NCI-H82 (cell line): ENCODE results near the gene PBX1.

Source experiments
- DNase-seq: peaks from one replicate; lab custom pipeline; 2025; lab: John Stamatoyannopoulos, UW

The PBX1 gene

GRCh38 chr1:164779376-164779775 lies 220.4 kb downstream of the PBX1 start:
- no peak for DNase-seq

DNA sequence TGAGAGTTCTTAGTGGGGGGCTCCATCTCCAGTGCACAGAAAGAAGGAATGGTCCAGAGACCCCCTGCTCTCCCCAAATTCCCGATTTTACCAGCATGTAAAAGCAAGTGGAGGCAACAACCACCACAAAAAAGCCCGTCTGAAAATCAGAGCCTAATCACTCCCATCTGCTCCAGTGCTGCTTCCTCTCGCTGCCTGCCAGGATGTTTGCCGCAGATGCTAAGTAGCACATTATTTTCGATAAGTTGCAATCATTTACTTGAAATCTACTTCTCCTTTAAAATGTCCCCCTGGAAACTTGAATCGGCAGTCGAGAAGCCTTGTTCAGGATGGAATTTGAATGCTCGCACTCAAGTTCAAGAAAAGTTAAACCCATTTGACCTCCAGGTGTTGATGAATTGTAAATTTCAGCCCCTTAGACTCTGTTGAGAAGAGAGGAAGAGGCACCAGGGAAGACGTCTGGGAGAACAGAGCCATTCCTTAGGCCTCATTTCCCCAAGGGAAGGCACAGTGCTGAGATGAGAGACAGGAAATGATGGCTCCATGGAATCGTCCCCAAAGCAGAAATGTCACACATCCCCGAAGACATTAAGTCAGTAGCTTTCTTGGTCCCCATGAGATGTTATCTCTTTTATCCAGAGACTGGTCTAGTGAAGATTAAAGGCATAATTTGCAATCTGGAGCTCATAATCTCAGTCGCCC lies 221.3 kb downstream of the PBX1 start:
- no peak for DNase-seq

GRCh38 chr1:164780863-164781262 lies 221.9 kb downstream of the PBX1 start:
- no peak for DNase-seq

DNA sequence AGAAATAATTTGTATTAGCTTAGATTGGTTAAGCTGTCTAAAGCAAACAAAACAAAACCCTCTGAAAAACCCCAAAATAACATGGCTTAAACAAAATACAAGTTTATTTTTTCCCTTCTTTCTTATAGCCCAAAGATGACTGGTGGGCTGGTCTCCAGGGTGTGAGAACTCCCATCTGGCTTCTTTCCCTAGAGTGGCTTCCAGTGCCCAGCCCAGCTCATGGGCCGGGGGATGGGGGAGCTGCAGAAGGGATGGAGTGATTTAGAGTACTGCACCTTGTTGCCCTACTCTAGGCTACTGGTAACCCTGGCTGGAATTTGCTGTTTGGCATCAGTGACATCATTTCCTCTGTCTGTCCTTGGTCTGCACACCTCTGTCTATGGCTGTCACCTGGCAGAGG lies 223.0 kb downstream of the PBX1 start:
- no peak for DNase-seq

DNA sequence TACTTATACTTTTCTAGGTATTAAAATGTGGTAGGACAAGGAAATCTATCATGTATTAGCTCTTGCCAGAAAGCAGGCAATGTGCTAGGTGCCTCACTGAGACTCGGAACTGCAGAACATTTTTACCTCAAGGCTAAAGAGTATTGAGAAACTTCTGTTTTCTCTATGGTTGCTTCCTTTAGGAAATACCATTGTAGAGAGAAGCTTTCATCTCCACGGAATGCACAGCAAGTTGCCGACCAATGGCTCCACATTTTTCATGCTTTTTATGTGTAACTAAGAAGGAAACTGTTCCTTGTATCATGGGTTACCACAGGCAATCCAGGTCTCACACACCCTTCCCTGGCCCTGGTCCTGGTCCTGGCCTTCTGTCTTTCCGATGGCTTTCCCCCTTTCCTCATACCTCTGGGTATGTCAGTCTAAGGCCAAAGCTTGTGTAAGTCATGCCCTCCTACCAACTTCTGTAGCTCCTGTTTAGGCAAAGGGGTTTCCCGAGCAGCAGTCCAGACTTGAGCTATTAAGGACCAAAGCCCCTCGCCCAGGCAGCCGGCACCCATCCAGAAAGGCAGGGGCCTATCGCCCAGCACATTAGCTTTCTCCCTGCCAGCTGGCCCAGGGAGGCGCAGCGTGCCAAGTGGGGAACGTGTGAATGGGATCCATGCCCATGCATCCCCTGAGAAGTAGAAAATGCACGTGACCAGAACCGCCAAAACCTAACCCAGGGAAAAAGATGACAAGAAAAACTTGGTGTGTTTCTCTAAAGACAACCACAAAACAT lies 225.0 kb downstream of the PBX1 start:
- no peak for DNase-seq

DNA sequence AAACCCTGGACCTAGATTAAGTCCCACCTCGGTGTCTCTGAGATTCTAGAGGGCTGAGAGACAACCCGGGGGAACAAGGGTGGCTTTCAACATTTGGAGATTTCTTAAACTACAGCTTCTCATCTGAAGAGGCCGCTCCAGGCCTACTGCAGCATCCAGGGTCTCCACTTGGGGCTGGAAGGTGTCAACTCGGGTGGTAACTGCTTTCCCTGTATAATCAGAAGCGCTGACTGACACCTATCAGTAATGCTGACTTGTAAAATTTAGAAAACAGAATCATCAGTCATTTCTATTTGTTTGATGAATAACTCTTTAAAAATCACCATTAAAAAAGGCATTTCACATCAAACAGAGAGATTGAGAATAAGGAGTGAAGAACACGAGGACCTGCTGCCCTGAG lies 226.0 kb downstream of the PBX1 start:
- DNase-seq, result no peak

- DNase-seq, result no peak
Measured at GRCh38 chr1:164785841-164786534, 227.0 kb downstream of the PBX1 start.

- peak; percentile 95 for DNase-seq
Measured at GRCh38 chr1:164786980-164787833, 228.2 kb downstream of the PBX1 start.

GRCh38 chr1:164787834-164788231 lies 228.8 kb downstream of the PBX1 start:
- peak; percentile 89 for DNase-seq

GRCh38 chr1:164790081-164790480 lies 231.1 kb downstream of the PBX1 start:
- DNase-seq, result no peak

DNA sequence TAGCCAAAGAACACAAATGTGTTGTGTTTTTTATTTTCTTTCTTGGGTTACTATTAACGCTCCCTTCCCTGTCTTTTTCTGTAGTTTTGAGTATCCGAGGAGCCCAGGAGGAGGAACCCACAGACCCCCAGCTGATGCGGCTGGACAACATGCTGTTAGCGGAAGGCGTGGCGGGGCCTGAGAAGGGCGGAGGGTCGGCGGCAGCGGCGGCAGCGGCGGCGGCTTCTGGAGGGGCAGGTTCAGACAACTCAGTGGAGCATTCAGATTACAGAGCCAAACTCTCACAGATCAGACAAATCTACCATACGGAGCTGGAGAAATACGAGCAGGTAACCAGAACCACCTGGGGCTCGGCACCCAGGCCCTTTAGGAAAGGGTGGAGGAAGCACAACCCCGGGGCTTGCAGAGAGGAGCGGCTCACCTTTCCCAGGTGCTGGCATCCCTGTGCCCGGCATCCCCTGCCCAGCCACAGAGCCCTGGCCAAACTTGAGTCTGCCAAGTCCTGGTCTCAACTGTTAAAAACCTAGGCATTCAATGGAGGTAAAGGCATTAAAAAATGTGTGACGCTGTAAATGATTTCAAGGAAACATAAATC lies 233.5 kb downstream of the PBX1 start:
- no peak for DNase-seq

GRCh38 chr1:164794356-164794755 lies 235.4 kb downstream of the PBX1 start:
- no peak for DNase-seq

DNA sequence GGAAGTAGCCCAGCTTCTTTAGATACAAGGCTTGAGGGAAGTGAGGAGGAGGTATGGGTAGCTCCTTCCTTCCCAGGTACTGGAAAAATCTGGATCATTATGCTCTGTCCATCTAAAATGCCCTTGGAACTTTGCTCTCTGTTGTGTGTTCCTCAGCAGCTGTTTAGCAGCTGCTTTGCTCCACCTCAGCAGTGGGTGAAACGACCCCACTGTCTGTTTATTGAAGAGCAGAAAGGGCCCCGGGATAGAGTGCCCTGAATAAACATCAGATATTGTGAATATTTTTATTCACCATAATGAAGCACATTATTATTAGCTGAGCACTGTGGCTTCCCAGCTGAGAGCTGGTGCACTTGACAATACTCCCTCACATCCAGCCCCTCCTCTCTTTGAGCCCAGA lies 237.9 kb downstream of the PBX1 start:
- no peak for DNase-seq

GRCh38 chr1:164801246-164801731 lies 242.3 kb downstream of the PBX1 start:
- DNase-seq, result no peak

GRCh38 chr1:164801791-164802502 lies 243.0 kb downstream of the PBX1 start:
- DNase-seq, result peak; percentile 98

- DNase-seq, result no peak
Measured at GRCh38 chr1:164802529-164803282, 243.7 kb downstream of the PBX1 start.

GRCh38 chr1:164803366-164803765 lies 244.4 kb downstream of the PBX1 start:
- DNase-seq, result no peak

DNA sequence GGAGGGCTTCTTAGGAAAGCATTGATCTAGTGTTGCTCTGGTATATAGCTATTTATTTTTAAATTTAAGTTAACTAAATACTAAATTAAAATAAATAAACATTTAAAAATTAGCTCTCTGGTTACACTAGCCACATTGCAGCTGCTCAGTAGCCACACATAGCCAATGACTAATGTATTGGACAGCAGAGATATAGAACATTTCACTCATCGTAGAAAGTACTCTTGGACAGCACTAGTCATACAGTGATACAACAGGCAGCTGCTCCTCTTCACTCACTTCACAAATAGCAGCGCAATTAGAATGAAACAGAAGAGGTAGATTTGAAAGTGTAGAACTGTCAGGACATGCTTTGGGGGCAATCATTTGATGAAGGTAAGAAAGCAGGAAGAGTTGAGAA lies 245.4 kb downstream of the PBX1 start:
- no peak for DNase-seq

GRCh38 chr1:164805399-164805798 lies 246.4 kb downstream of the PBX1 start:
- no peak for DNase-seq

- DNase-seq, result no peak
Measured at GRCh38 chr1:164806531-164806930, 247.5 kb downstream of the PBX1 start.
